ENCODE data around the gene PRRC2C. TPM values are rescaled to one million over a fixed set of nuclear protein-coding genes. Genes with fewer than 3 reads are reported as not detected.
A peak's percentile ranks its signal among the peaks of the same experiment; 100 is the strongest.

PRRC2C gene
- total RNA-seq, 1 experiment from 2014 or later, result 267 TPM

GRCh38 chr1:171500803-171501202 is 15.5 kb downstream of the PRRC2C start:
- peaks cover 4 to 28% (median 19%) of the 10 kb centered on the region in 3 experiments; a peak in 6 of 7 replicates for H3K36me3 Mint-ChIP-seq (ENCODE audit: insufficient read depth in 1 of 3, low read depth in 3 of 3)
- no CpG with 5 or more reads among the region's 4 CpGs for WGBS (ENCODE audit: extremely low coverage, insufficient read length, low lambda C conversion rate)
- no peak overlapping the region for H3K9ac ChIP-seq (ENCODE audit: extremely low read depth, insufficient read length, low read length)
- no peak overlapping the region for H2BK20ac ChIP-seq (ENCODE audit: low read depth, low read length, poor library complexity, severe bottlenecking)
- H2AK5ac ChIP-seq (ENCODE audit: insufficient read length, low read length), result no peak overlapping the region
- no peaks in the 10 kb centered on the region for H3K27me3 ChIP-seq (ENCODE audit: insufficient read depth, low read length)
- no peaks in the 10 kb centered on the region for H3K9me3 ChIP-seq (ENCODE audit: control insufficient read depth, low read depth, low read length)
- no peaks in the 10 kb centered on the region; the same call in 1 of the 2 replicates for H3K27me3 Mint-ChIP-seq (ENCODE audit: low read depth)
- H3K18ac ChIP-seq (ENCODE audit: insufficient read length, low read depth, low read length), result no peak overlapping the region
- no peak overlapping the region for H3K4ac ChIP-seq (ENCODE audit: low read depth, low read length)
- no peaks in the 10 kb centered on the region for H3K9me3 Mint-ChIP-seq
- no peaks in the 10 kb centered on the region for H3K23me2 ChIP-seq (ENCODE audit: insufficient read length, low read depth, low read length, poor library complexity, severe bottlenecking)
- no peak for DNase-seq
- peak overlapping the region in 1 of 3 experiments; percentile 20; a peak in 1 of 7 replicates for H3K27ac Mint-ChIP-seq
- no peak overlapping the region for H3K23ac ChIP-seq (ENCODE audit: insufficient read length, low read depth, low read length)
- no peak overlapping the region for H2BK5ac ChIP-seq (ENCODE audit: insufficient read length, low read length)
- peaks cover 13% of the 10 kb centered on the region for H3K79me1 ChIP-seq (ENCODE audit: insufficient read depth, low read depth, low read length, poor library complexity, severe bottlenecking)
- H2AFZ ChIP-seq (ENCODE audit: low read length), result no peak overlapping the region
- H3K4me2 ChIP-seq (ENCODE audit: insufficient read depth, insufficient read length, low read length), result no peak overlapping the region
- TF ChIP-seq, protein P1, sequence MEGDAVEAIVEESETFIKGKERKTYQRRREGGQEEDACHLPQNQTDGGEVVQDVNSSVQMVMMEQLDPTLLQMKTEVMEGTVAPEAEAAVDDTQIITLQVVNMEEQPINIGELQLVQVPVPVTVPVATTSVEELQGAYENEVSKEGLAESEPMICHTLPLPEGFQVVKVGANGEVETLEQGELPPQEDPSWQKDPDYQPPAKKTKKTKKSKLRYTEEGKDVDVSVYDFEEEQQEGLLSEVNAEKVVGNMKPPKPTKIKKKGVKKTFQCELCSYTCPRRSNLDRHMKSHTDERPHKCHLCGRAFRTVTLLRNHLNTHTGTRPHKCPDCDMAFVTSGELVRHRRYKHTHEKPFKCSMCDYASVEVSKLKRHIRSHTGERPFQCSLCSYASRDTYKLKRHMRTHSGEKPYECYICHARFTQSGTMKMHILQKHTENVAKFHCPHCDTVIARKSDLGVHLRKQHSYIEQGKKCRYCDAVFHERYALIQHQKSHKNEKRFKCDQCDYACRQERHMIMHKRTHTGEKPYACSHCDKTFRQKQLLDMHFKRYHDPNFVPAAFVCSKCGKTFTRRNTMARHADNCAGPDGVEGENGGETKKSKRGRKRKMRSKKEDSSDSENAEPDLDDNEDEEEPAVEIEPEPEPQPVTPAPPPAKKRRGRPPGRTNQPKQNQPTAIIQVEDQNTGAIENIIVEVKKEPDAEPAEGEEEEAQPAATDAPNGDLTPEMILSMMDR (conservative IDR thresholded peaks at IDR 0.05), result no peak
- H4K8ac ChIP-seq (replicated peaks; ENCODE audit: insufficient read length, low read depth, low read length), result no peak overlapping the region
- no peak overlapping the region for H2BK15ac ChIP-seq (ENCODE audit: low read depth, low read length)
- H3K79me2 ChIP-seq (ENCODE audit: insufficient read depth, low read length), result peaks cover 78% of the 10 kb centered on the region
- H3K14ac ChIP-seq (ENCODE audit: insufficient read depth, low read length), result no peak overlapping the region
- H3K56ac ChIP-seq (ENCODE audit: insufficient read length, low read depth, low read length), result no peak overlapping the region
- H3K4me1 ChIP-seq (ENCODE audit: insufficient read depth, low read length), result no peaks in the 10 kb centered on the region; the same call in 1 of the 2 replicates
- H3K27ac ChIP-seq (ENCODE audit: insufficient read length, low read depth, low read length), result no peak overlapping the region
- peaks cover 40 to 54% of the 10 kb centered on the region in 2 experiments for H3K4me1 Mint-ChIP-seq
- H4K5ac ChIP-seq (ENCODE audit: insufficient read length, low read depth, low read length), result no peak overlapping the region
- no peak overlapping the region for H3K4me3 Mint-ChIP-seq
- H3T11ph ChIP-seq (ENCODE audit: low read length), result no peak overlapping the region
- H4K91ac ChIP-seq (ENCODE audit: insufficient read length, low read depth, low read length), result no peak overlapping the region
- no peak overlapping the region for H2BK12ac ChIP-seq (ENCODE audit: insufficient read length, low read depth, low read length)
- no peaks in the 10 kb centered on the region for H4K20me1 ChIP-seq (ENCODE audit: control insufficient read depth, insufficient read depth, insufficient read length)
- no peak overlapping the region for H2BK120ac ChIP-seq (ENCODE audit: low read depth, low read length, poor library complexity, severe bottlenecking)
